H1 (cell line): ENCODE results near the gene CD4. TPM values are rescaled to one million over a fixed set of nuclear protein-coding genes. Genes with fewer than 3 reads are reported as not detected.
A peak's percentile ranks its signal among the peaks of the same experiment; 100 is the strongest.

ENCODE experiments used
- BACH1 ChIP-seq: IDR thresholded peaks from 2 replicates; pipeline ENCODE4 v1.6.1; 2012; ENCODE audit warnings: low read length, improper control_type of control experiment
- CHD2 ChIP-seq: IDR thresholded peaks from 2 replicates; pipeline ENCODE4 v1.6.1; 2012; ENCODE audit warnings: low read length, improper control_type of control experiment
- EZH2 ChIP-seq: fragments of 200-600 bp; sonication (generic); IDR thresholded peaks from 2 replicates; pipeline ENCODE4 v1.7.1; 2012; ENCODE audit warnings: low read depth, mild to moderate bottlenecking, moderate library complexity, low read length, inconsistent platforms; ENCODE audit not compliant: severe bottlenecking
- RFX5 ChIP-seq: IDR thresholded peaks from 2 replicates; pipeline ENCODE4 v1.6.1; 2011; ENCODE audit warnings: low read depth, low read length, improper control_type of control experiment, borderline replicate concordance
- polyA plus RNA-seq, 7 experiments: library from polyadenylated mRNA; depleted of rRNA in 3 of 7; stranded (reverse) in 5 of 7; unstranded in 2 of 7; fragments of >200 nt in 5 of 7; fragments of 200-250 nt in 2 of 7; gene quantifications; 1 replicate in 5 of 7; 2 replicates in 1 of 7; 4 replicates in 1 of 7; pipeline versions ENCODE4 v1.2.1 to v1.2.3, GENCODE V29; 2011 to 2013; ENCODE audit warnings: missing spikeins in 2 of 7, mixed read lengths in 2 of 7
- total RNA-seq: library from RNA; stranded (reverse); fragmentation: NEBNext Ultra II Directional; extraction: Animal tissue kit (Norgen Biotek cat#: 25700); gene quantifications from 2 replicates; pipeline ENCODE4 v1.2.1, GENCODE V29; 2021
- TF ChIP-seq, protein P1 (sequence below), 3 experiments: IDR thresholded peaks; 1 replicate in 2 of 3; 2 replicates in 1 of 3; pipeline versions ENCODE4 v1.5.1 to v1.6.1; 2011; ENCODE audit warnings: low read length in 3 of 3, mild to moderate bottlenecking in 3 of 3, inconsistent platforms in 2 of 3, low read depth in 1 of 3, moderate library complexity in 1 of 3; ENCODE audit not compliant: insufficient read depth in 1 of 3; ENCODE audit errors: control extremely low read depth in 1 of 3

CD4 gene
- total and polyA plus RNA-seq, 2 of the 8 experiments (the other 6 are each of a cell fraction or from before 2014, with no cell fraction given): 3.4 to 5.1 TPM

DNA sequence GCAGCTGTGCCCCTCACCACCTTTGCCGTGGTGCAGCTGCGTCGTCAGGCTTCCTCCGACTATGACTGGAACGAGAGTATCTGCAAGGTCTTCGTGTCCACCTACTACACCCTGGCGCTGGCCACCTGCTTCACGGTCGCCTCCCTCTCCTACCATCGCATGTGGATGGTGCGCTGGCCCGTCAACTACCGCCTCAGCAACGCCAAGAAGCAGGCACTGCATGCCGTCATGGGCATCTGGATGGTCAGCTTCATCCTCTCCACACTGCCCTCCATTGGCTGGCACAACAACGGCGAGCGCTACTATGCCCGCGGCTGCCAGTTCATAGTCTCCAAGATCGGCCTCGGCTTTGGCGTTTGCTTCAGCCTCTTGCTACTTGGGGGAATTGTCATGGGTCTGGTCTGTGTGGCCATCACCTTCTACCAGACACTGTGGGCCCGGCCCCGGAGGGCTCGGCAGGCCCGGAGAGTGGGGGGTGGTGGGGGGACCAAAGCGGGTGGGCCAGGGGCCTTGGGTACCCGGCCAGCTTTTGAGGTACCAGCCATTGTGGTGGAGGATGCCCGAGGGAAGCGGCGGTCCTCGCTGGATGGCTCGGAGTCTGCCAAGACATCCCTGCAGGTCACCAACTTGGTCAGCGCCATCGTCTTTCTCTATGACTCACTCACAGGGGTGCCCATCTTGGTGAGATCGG is 34.9 kb downstream of the CD4 start (continued):
- TF ChIP-seq, protein P1, sequence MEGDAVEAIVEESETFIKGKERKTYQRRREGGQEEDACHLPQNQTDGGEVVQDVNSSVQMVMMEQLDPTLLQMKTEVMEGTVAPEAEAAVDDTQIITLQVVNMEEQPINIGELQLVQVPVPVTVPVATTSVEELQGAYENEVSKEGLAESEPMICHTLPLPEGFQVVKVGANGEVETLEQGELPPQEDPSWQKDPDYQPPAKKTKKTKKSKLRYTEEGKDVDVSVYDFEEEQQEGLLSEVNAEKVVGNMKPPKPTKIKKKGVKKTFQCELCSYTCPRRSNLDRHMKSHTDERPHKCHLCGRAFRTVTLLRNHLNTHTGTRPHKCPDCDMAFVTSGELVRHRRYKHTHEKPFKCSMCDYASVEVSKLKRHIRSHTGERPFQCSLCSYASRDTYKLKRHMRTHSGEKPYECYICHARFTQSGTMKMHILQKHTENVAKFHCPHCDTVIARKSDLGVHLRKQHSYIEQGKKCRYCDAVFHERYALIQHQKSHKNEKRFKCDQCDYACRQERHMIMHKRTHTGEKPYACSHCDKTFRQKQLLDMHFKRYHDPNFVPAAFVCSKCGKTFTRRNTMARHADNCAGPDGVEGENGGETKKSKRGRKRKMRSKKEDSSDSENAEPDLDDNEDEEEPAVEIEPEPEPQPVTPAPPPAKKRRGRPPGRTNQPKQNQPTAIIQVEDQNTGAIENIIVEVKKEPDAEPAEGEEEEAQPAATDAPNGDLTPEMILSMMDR (IDR thresholded peaks at IDR 0.05; ENCODE audit: control extremely low read depth in 1 of 3, insufficient read depth in 1 of 3, low read depth in 1 of 3, low read length in 3 of 3): peak in 1 of 3 experiments; percentile 6; a peak in 1 of 4 replicates
- no peak for TF ChIP-seq BACH1
- no peak for TF ChIP-seq RFX5
- TF ChIP-seq CHD2: no peak
- no peak for TF ChIP-seq EZH2
